Measurements from ENCODE around the gene LIN52.

LIN52 gene

GRCh38 chr14:74084277-74085046 lies at the start of gene LIN52, which contains the start of gene ALDH6A1:
Gene LIN52 (plus strand): TSS chr14:74084956. CDS start chr14:74084975, 19 bp downstream.
Gene ALDH6A1 (minus strand): TSS chr14:74084453. CDS start chr14:74084394, 59 bp downstream.
- FAIRE-seq (peak; percentile 99), DNase-seq (ENCODE audit: insufficient read length, low spot score) (peak; percentile 97)

- FAIRE-seq: no peak
- DNase-seq (ENCODE audit: insufficient read length, low spot score): no peak
Observed at GRCh38 chr14:74035556-74035955, 49.2 kb upstream of the LIN52 start.

- no peak for DNase-seq (ENCODE audit: insufficient read length, low spot score)
- FAIRE-seq: peak; percentile 89
Observed at GRCh38 chr14:74038020-74038859, 46.5 kb upstream of the LIN52 start.

- DNase-seq (ENCODE audit: insufficient read length, low spot score): no peak
- FAIRE-seq: no peak
Observed at GRCh38 chr14:74042296-74042695, 42.5 kb upstream of the LIN52 start.

- FAIRE-seq (no peak), DNase-seq (ENCODE audit: insufficient read length, low spot score) (no peak)
Observed at GRCh38 chr14:74045522-74045921, 39.2 kb upstream of the LIN52 start.

- no peak for FAIRE-seq
- DNase-seq (ENCODE audit: insufficient read length, low spot score): no peak
Observed at GRCh38 chr14:74048281-74048680, 36.5 kb upstream of the LIN52 start.

GRCh38 chr14:74049876-74050495 lies 34.8 kb upstream of the LIN52 start:
- FAIRE-seq: no peak
- DNase-seq (ENCODE audit: insufficient read length, low spot score): no peak

GRCh38 chr14:74062809-74063150 lies 22.0 kb upstream of the LIN52 start:
- FAIRE-seq (no peak), DNase-seq (ENCODE audit: insufficient read length, low spot score) (no peak)

GRCh38 chr14:74064426-74064825 lies 20.3 kb upstream of the LIN52 start:
- no peak for FAIRE-seq
- no peak for DNase-seq (ENCODE audit: insufficient read length, low spot score)

GRCh38 chr14:74064883-74065282 lies 19.9 kb upstream of the LIN52 start:
- DNase-seq (ENCODE audit: insufficient read length, low spot score) (no peak), FAIRE-seq (no peak)

GRCh38 chr14:74065746-74066575 lies 18.8 kb upstream of the LIN52 start:
- no peak for FAIRE-seq
- no peak for DNase-seq (ENCODE audit: insufficient read length, low spot score)

GRCh38 chr14:74077401-74077800 lies 7.4 kb upstream of the LIN52 start:
- no peak for DNase-seq (ENCODE audit: insufficient read length, low spot score)
- no peak for FAIRE-seq

- FAIRE-seq (no peak), DNase-seq (ENCODE audit: insufficient read length, low spot score) (no peak)
Observed at GRCh38 chr14:74080820-74081460, 3.8 kb upstream of the LIN52 start.

- FAIRE-seq (no peak), DNase-seq (ENCODE audit: insufficient read length, low spot score) (no peak)
Observed at GRCh38 chr14:74081491-74081890, 3.3 kb upstream of the LIN52 start.

- no peak for DNase-seq (ENCODE audit: insufficient read length, low spot score)
- no peak for FAIRE-seq
Observed at GRCh38 chr14:74083161-74083560, 1.6 kb upstream of the LIN52 start.

- no peak for DNase-seq (ENCODE audit: insufficient read length, low spot score)
- no peak for FAIRE-seq
Observed at GRCh38 chr14:74083784-74084276, 926 bp upstream of the LIN52 start.

- peak; percentile 68 for FAIRE-seq
- no peak for DNase-seq (ENCODE audit: insufficient read length, low spot score)
Observed at GRCh38 chr14:74085047-74085637, 386 bp downstream of the LIN52 start.

GRCh38 chr14:74085828-74086227 lies 1.1 kb downstream of the LIN52 start:
- peak; percentile 76 for FAIRE-seq
- DNase-seq (ENCODE audit: insufficient read length, low spot score): peak; percentile 30

GRCh38 chr14:74089251-74090020 lies 4.7 kb downstream of the LIN52 start:
- DNase-seq (ENCODE audit: insufficient read length, low spot score) (no peak), FAIRE-seq (no peak)

Data from GM19239 (cell line).